ENCODE measurements around the gene CPEB3.

DNA sequence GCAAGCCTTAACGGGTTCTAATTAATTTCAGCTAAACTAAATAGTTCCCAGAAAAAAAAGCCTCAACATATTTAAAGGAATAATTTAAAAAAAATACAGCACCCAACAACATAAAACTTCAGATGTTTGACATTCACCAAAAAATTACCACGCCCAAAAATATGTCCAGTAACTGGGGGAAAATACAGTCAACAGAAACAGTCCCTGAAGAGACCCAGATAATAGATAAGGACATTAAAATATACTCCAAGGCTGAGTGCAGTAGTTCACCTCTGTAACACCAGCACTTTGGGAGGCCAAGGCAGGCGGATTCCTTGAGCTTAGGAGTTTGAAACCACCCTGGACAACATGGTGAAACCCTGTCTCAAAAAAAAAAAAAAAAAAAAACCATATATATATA is 289.3 kb downstream of the CPEB3 start:
- TF ChIP-seq, protein P1, sequence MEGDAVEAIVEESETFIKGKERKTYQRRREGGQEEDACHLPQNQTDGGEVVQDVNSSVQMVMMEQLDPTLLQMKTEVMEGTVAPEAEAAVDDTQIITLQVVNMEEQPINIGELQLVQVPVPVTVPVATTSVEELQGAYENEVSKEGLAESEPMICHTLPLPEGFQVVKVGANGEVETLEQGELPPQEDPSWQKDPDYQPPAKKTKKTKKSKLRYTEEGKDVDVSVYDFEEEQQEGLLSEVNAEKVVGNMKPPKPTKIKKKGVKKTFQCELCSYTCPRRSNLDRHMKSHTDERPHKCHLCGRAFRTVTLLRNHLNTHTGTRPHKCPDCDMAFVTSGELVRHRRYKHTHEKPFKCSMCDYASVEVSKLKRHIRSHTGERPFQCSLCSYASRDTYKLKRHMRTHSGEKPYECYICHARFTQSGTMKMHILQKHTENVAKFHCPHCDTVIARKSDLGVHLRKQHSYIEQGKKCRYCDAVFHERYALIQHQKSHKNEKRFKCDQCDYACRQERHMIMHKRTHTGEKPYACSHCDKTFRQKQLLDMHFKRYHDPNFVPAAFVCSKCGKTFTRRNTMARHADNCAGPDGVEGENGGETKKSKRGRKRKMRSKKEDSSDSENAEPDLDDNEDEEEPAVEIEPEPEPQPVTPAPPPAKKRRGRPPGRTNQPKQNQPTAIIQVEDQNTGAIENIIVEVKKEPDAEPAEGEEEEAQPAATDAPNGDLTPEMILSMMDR (IDR thresholded peaks at IDR 0.05; ENCODE audit: low read length) = no peak
- no peak for TF ChIP-seq EZH2 (IDR thresholded peaks at IDR 0.05; ENCODE audit: borderline replicate concordance, low read length)
